Fibroblast of lung (primary cell): ENCODE results near the gene MRPS22. TPM values are rescaled to one million over a fixed set of nuclear protein-coding genes. Genes with fewer than 3 reads are reported as not detected.
A peak's percentile ranks its signal among the peaks of the same experiment; 100 is the strongest.

Source experiments
- DNase-seq, 2 donors: peaks; one replicate each; pipeline versions ENCODE4 v3.0.0 to v3.0.0-alpha.2; 2010; ENCODE audit warnings: low read depth in 2 of 2
- H2AFZ ChIP-seq: 2 replicates; pipeline ENCODE4 v1.5.1; 2012; ENCODE audit warnings: low read length, control low read depth, inconsistent platforms
- H3K27ac ChIP-seq: 2 replicates; pipeline ENCODE4 v1.5.1; 2011; ENCODE audit warnings: low read length, control low read depth; ENCODE audit not compliant: insufficient read depth
- H3K27me3 ChIP-seq: 2 replicates; pipeline ENCODE4 v1.5.1; 2011; ENCODE audit warnings: mild to moderate bottlenecking, low read length; ENCODE audit not compliant: control insufficient read depth, insufficient read depth
- H3K36me3 ChIP-seq: 2 replicates; pipeline ENCODE4 v1.5.1; 2011; ENCODE audit warnings: low read length; ENCODE audit not compliant: control insufficient read depth, insufficient read depth
- H3K4me1 ChIP-seq: 2 replicates; pipeline ENCODE4 v1.5.1; 2011; ENCODE audit warnings: low read length; ENCODE audit not compliant: control insufficient read depth, insufficient read depth; ENCODE audit errors: extremely low read depth
- H3K4me2 ChIP-seq: 2 replicates; pipeline ENCODE4 v1.5.1; 2011; ENCODE audit warnings: low read length, control low read depth; ENCODE audit not compliant: insufficient read depth; ENCODE audit errors: extremely low read depth
- H3K4me3 ChIP-seq, 4 experiments: fragments of 200-600 bp in 1 of 4; sonication (generic) in 1 of 4; replicated peaks in 1 of 4; 2 replicates each; pipeline ENCODE4 v1.5.1; 2011 to 2016; ENCODE audit warnings: low read length in 4 of 4, low read depth in 3 of 4, mild to moderate bottlenecking in 3 of 4, control low read depth in 2 of 4, inconsistent platforms in 1 of 4, mixed read lengths in 1 of 4; ENCODE audit not compliant: insufficient read depth in 1 of 4; ENCODE audit errors: control extremely low read depth in 1 of 4
- H3K79me2 ChIP-seq: 2 replicates; pipeline ENCODE4 v1.5.1; 2012; ENCODE audit warnings: mild to moderate bottlenecking, low read length, inconsistent platforms; ENCODE audit not compliant: control insufficient read depth, insufficient read depth
- H3K9ac ChIP-seq: 2 replicates; pipeline ENCODE4 v1.5.1; 2011; ENCODE audit warnings: mild to moderate bottlenecking, low read length, control low read depth; ENCODE audit not compliant: insufficient read depth
- H3K9me3 ChIP-seq: 2 replicates; pipeline ENCODE4 v1.5.1; 2012; ENCODE audit warnings: low read depth, low read length; ENCODE audit not compliant: control insufficient read depth, insufficient read depth
- H4K20me1 ChIP-seq: 2 replicates; pipeline ENCODE4 v1.5.1; 2011; ENCODE audit warnings: low read length; ENCODE audit not compliant: control insufficient read depth, insufficient read depth; ENCODE audit errors: extremely low read depth
- CTCF ChIP-seq, 2 donors: IDR thresholded peaks in 1 of 2; conservative IDR thresholded peaks in 1 of 2; 1 replicate in 1 of 2; 2 replicates in 1 of 2; pipeline ENCODE4 v1.5.1; 2011 to 2012; ENCODE audit warnings: low read length in 2 of 2, control low read depth in 1 of 2, inconsistent platforms in 1 of 2, low read depth in 1 of 2, mild to moderate bottlenecking in 1 of 2
- EZH2 ChIP-seq: IDR thresholded peaks from 2 replicates; pipeline ENCODE4 v1.5.1; 2012; ENCODE audit warnings: low read length, control low read depth, mild to moderate bottlenecking; ENCODE audit errors: missing control alignments
- polyA plus RNA-seq, 2 donors: library from polyadenylated mRNA; depleted of rRNA in 1 of 2; stranded (reverse) in 1 of 2; unstranded in 1 of 2; fragments of >200 nt; gene quantifications; 2 replicates each; pipeline ENCODE4 v1.2.1, GENCODE V29; 2011 to 2012; ENCODE audit warnings: missing spikeins in 1 of 2
- total RNA-seq: library from RNA; depleted of rRNA; stranded (reverse); fragments of >200 nt; gene quantifications from 2 replicates; pipeline ENCODE4 v1.2.1, GENCODE V29; 2014

The MRPS22 gene
- total and polyA plus RNA-seq, 2 donors (not counting 1 experiment from before 2014, with no cell fraction given) = 56.7 to 81.3 TPM

DNA sequence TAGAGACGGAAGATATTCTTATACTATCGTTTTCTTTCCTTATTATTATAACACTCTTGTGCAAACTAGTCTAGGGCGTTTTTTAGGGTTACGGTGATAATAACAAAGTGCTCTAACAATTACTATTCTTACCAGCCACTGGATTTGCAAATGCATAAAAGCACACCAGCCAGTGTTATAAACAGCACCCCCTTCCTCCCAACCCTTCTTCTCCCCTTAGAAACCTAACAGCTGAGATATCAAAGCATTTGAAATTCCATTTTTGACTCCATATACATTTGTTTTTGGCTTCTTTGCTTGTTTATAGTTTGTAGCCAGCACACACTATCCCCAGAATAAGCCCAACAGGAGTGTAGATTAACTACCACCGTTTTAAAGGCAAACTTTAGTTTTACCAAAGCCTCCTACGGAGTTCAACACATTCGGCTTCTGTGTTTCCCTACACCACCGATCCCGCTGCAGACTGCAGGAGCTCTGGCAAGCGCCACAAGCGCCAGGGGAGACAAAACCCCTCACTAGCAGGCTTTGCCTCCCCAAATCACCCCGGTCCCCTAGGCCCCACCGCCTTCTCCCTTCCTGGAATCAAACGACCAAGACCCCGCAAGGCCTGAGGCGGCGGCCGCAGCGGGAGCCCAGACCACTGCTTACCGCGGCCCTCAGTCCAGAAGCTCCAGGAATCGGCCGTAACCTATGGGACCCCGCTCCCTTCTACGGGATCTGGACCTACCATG is 45.2 kb downstream of the MRPS22 start:
- H2AFZ ChIP-seq = peak overlapping the region; percentile 65
- peaks cover 54% of the 10 kb centered on the region for H3K79me2 ChIP-seq
- H3K27ac ChIP-seq = peak overlapping the region; percentile 99
- H4K20me1 ChIP-seq = no peaks in the 10 kb centered on the region
- TF ChIP-seq EZH2 = no peak
- no peak for TF ChIP-seq CTCF (conservative IDR thresholded peaks at IDR 0.05 in 1 of 2, IDR thresholded peaks at IDR 0.05 in 1 of 2; ENCODE audit: low read depth in 1 of 2, low read length in 2 of 2)
- peak overlapping the region; percentile 100 for H3K9ac ChIP-seq
- peaks cover 3% of the 10 kb centered on the region for H3K4me1 ChIP-seq
- H3K9me3 ChIP-seq = no peaks in the 10 kb centered on the region
- H3K27me3 ChIP-seq = no peaks in the 10 kb centered on the region
- H3K4me2 ChIP-seq = peak overlapping the region; percentile 64
- DNase-seq = peak in 1 of 2 donors; percentile 2
- H3K4me3 ChIP-seq = peak overlapping the region; percentile 96 to 100 (median 98)
- H3K36me3 ChIP-seq = no peaks in the 10 kb centered on the region

- Histone ChIP-seq H3K27ac (peak within 1 kb of the TSS; percentile 99), H3K4me3 (peak within 1 kb of the TSS; percentile 96 to 100 (median 98)), H3K79me2 (peaks cover 46% of the 10 kb centered on the region), H3K9me3 (no peaks in the 10 kb centered on the region), H3K4me2 (peak within 1 kb of the TSS; percentile 90), H3K36me3 (no peaks in the 10 kb centered on the region), H4K20me1 (no peaks in the 10 kb centered on the region), H3K9ac (peak within 1 kb of the TSS; percentile 100), H3K27me3 (no peaks in the 10 kb centered on the region), H3K4me1 (peaks cover 3% of the 10 kb centered on the region), H2AFZ (peak within 1 kb of the TSS; percentile 87)
- TF ChIP-seq CTCF (conservative IDR thresholded peaks at IDR 0.05 in 1 of 2, IDR thresholded peaks at IDR 0.05 in 1 of 2; ENCODE audit: low read depth in 1 of 2, low read length in 2 of 2) = no peak
- no peak for TF ChIP-seq EZH2
- peak; percentile 99 to 100 for DNase-seq
These were observed 45.9 kb downstream of the MRPS22 start, which contains the start of gene COPB2 for GRCh38 chr3:139389552-139390368. TSS of gene COPB2 (minus strand) at chr3:139389647. CDS start at chr3:139389550, 97 bp downstream.

- no peak overlapping the region for H2AFZ ChIP-seq
- no peak overlapping the region for H3K4me3 ChIP-seq
- no peaks in the 10 kb centered on the region for H4K20me1 ChIP-seq
- peak; percentile 22 to 67 for DNase-seq
- no peak overlapping the region for H3K4me2 ChIP-seq
- no peaks in the 10 kb centered on the region for H3K4me1 ChIP-seq
- no peak overlapping the region for H3K27ac ChIP-seq
- H3K9ac ChIP-seq = no peak overlapping the region
- peaks cover 3% of the 10 kb centered on the region for H3K79me2 ChIP-seq
- H3K9me3 ChIP-seq = no peaks in the 10 kb centered on the region
- no peaks in the 10 kb centered on the region for H3K27me3 ChIP-seq
- H3K36me3 ChIP-seq = no peaks in the 10 kb centered on the region
- TF ChIP-seq EZH2 (no peak), CTCF (conservative IDR thresholded peaks at IDR 0.05 in 1 of 2, IDR thresholded peaks at IDR 0.05 in 1 of 2; ENCODE audit: low read depth in 1 of 2, low read length in 2 of 2) (no peak)
These were observed 50.3 kb downstream of the MRPS22 start for GRCh38 chr3:139394116-139394515.
